ENCODE measurements around the gene TEDC1.
A peak's percentile ranks its signal among the peaks of the same experiment; 100 is the strongest.

TEDC1 gene

GRCh38 chr14:105473033-105473676 is 17.9 kb upstream of the TEDC1 start:
- Histone ChIP-seq H2BK15ac (ENCODE audit: low read depth, poor library complexity, severe bottlenecking) (peak overlapping the region; percentile 28), H4K91ac (ENCODE audit: low read length) (no peak overlapping the region), H2AFZ (ENCODE audit: low read depth, low read length) (no peak overlapping the region), H3K9ac (ENCODE audit: low read length) (no peak overlapping the region), H3K9me3 (ENCODE audit: control insufficient read depth, low read length) (no peaks in the 10 kb centered on the region), H2BK5ac (ENCODE audit: low read depth, low read length, poor library complexity, severe bottlenecking) (no peak overlapping the region), H3K14ac (ENCODE audit: low read length in 2 of 2) (no peak overlapping the region), H3K79me1 (replicated peaks; ENCODE audit: low read length, poor library complexity, severe bottlenecking) (no peaks in the 10 kb centered on the region), H3K4me3 (ENCODE audit: insufficient read depth in 1 of 2, low read depth in 1 of 2, low read length in 2 of 2) (no peak overlapping the region), H3K27me3 (ENCODE audit: control insufficient read depth in 1 of 2, insufficient read depth in 1 of 2, low read length in 2 of 2) (peaks cover 13 to 15% of the 10 kb centered on the region in 2 experiments), H2BK12ac (ENCODE audit: low read length in 2 of 2) (no peak overlapping the region), H2BK120ac (ENCODE audit: low read depth, low read length) (no peak overlapping the region), H3K27ac (ENCODE audit: low read length, poor library complexity, severe bottlenecking) (no peak overlapping the region), H3K36me3 (ENCODE audit: control insufficient read depth in 1 of 2, insufficient read depth in 2 of 2, low read depth in 1 of 2, low read length in 2 of 2) (peaks cover 9 to 41% of the 10 kb centered on the region in 2 experiments), H3K4me1 (ENCODE audit: control insufficient read depth, insufficient read depth, low read depth, low read length) (peaks cover 79% of the 10 kb centered on the region), H3K23ac (ENCODE audit: low read length in 2 of 2) (no peak overlapping the region), H3K4me2 (ENCODE audit: low read length, poor library complexity, severe bottlenecking) (no peak overlapping the region), H2AK5ac (ENCODE audit: low read length, severe bottlenecking) (no peak overlapping the region), H4K8ac (ENCODE audit: low read length) (no peak overlapping the region), H3K4ac (ENCODE audit: low read depth in 1 of 2, low read length in 2 of 2) (no peak overlapping the region), H3K18ac (ENCODE audit: low read depth in 1 of 2, low read length in 2 of 2) (no peak overlapping the region)
- 71% methylated on average over 7 of the region's 7 CpGs for WGBS
- DNase-seq = no peak

- no peak overlapping the region for H4K91ac ChIP-seq (ENCODE audit: low read length)
- no peak overlapping the region for H2AK5ac ChIP-seq (ENCODE audit: low read length, severe bottlenecking)
- H3K18ac ChIP-seq (ENCODE audit: low read depth in 1 of 2, low read length in 2 of 2) = peak overlapping the region in 1 of 2 experiments; percentile 59
- H3K27ac ChIP-seq (ENCODE audit: low read length, poor library complexity, severe bottlenecking) = no peak overlapping the region
- no peak overlapping the region for H3K23ac ChIP-seq (ENCODE audit: low read length in 2 of 2)
- no peak overlapping the region for H2AFZ ChIP-seq (ENCODE audit: low read depth, low read length)
- H3K4me1 ChIP-seq (ENCODE audit: control insufficient read depth, insufficient read depth, low read depth, low read length) = peaks cover 78% of the 10 kb centered on the region
- H3K79me1 ChIP-seq (replicated peaks; ENCODE audit: low read length, poor library complexity, severe bottlenecking) = no peaks in the 10 kb centered on the region
- H2BK15ac ChIP-seq (ENCODE audit: low read depth, poor library complexity, severe bottlenecking) = no peak overlapping the region
- peaks cover 13 to 15% of the 10 kb centered on the region in 2 experiments for H3K27me3 ChIP-seq (ENCODE audit: control insufficient read depth in 1 of 2, insufficient read depth in 1 of 2, low read length in 2 of 2)
- H2BK12ac ChIP-seq (ENCODE audit: low read length in 2 of 2) = peak overlapping the region in 1 of 2 experiments; percentile 45
- H3K9ac ChIP-seq (ENCODE audit: low read length) = peak overlapping the region; percentile 73
- peak overlapping the region; percentile 69 to 76 for H3K4me3 ChIP-seq (ENCODE audit: insufficient read depth in 1 of 2, low read depth in 1 of 2, low read length in 2 of 2)
- peak overlapping the region; percentile 96 for H3K4me2 ChIP-seq (ENCODE audit: low read length, poor library complexity, severe bottlenecking)
- no peak overlapping the region for H2BK120ac ChIP-seq (ENCODE audit: low read depth, low read length)
- H3K9me3 ChIP-seq (ENCODE audit: control insufficient read depth, low read length) = no peaks in the 10 kb centered on the region
- H2BK5ac ChIP-seq (ENCODE audit: low read depth, low read length, poor library complexity, severe bottlenecking) = no peak overlapping the region
- no peak overlapping the region for H3K4ac ChIP-seq (ENCODE audit: low read depth in 1 of 2, low read length in 2 of 2)
- 14% methylated on average over 27 of the region's 60 CpGs for WGBS
- H3K36me3 ChIP-seq (ENCODE audit: control insufficient read depth in 1 of 2, insufficient read depth in 2 of 2, low read depth in 1 of 2, low read length in 2 of 2) = peaks cover 8 to 34% of the 10 kb centered on the region in 2 experiments
- H4K8ac ChIP-seq (ENCODE audit: low read length) = no peak overlapping the region
- no peak overlapping the region for H3K14ac ChIP-seq (ENCODE audit: low read length in 2 of 2)
- peak; percentile 94 for DNase-seq
Measured at GRCh38 chr14:105473677-105474482, 17.2 kb upstream of the TEDC1 start.

GRCh38 chr14:105474483-105475268 is 16.4 kb upstream of the TEDC1 start, which contains the start of gene CRIP2:
Gene CRIP2 (plus strand): TSS chr14:105474821. CDS start chr14:105474863, 42 bp downstream.
- Histone ChIP-seq H2AK5ac (ENCODE audit: low read length, severe bottlenecking) (no peak within 1 kb of the TSS), H3K4me2 (ENCODE audit: low read length, poor library complexity, severe bottlenecking) (peak within 1 kb of the TSS; percentile 96), H2BK120ac (ENCODE audit: low read depth, low read length) (no peak within 1 kb of the TSS), H4K91ac (ENCODE audit: low read length) (peak within 1 kb of the TSS; percentile 69), H3K9ac (ENCODE audit: low read length) (peak within 1 kb of the TSS; percentile 77), H2BK15ac (ENCODE audit: low read depth, poor library complexity, severe bottlenecking) (peak within 1 kb of the TSS; percentile 54), H3K18ac (ENCODE audit: low read depth in 1 of 2, low read length in 2 of 2) (peak within 1 kb of the TSS; percentile 45 to 88), H3K27ac (ENCODE audit: low read length, poor library complexity, severe bottlenecking) (no peak within 1 kb of the TSS), H4K8ac (ENCODE audit: low read length) (peak within 1 kb of the TSS; percentile 43), H3K36me3 (ENCODE audit: control insufficient read depth in 1 of 2, insufficient read depth in 2 of 2, low read depth in 1 of 2, low read length in 2 of 2) (peaks cover 2 to 26% of the 10 kb centered on the region in 2 experiments), H3K23ac (ENCODE audit: low read length in 2 of 2) (peak within 1 kb of the TSS in 1 of 2 experiments; percentile 65), H3K4me3 (ENCODE audit: insufficient read depth in 1 of 2, low read depth in 1 of 2, low read length in 2 of 2) (peak within 1 kb of the TSS; percentile 76 to 77), H2AFZ (ENCODE audit: low read depth, low read length) (peak within 1 kb of the TSS; percentile 57), H2BK5ac (ENCODE audit: low read depth, low read length, poor library complexity, severe bottlenecking) (no peak within 1 kb of the TSS), H3K14ac (ENCODE audit: low read length in 2 of 2) (peak within 1 kb of the TSS in 1 of 2 experiments; percentile 92), H3K79me1 (replicated peaks; ENCODE audit: low read length, poor library complexity, severe bottlenecking) (no peaks in the 10 kb centered on the region), H3K27me3 (ENCODE audit: control insufficient read depth in 1 of 2, insufficient read depth in 1 of 2, low read length in 2 of 2) (peaks cover 15 to 20% of the 10 kb centered on the region in 2 experiments), H3K4me1 (ENCODE audit: control insufficient read depth, insufficient read depth, low read depth, low read length) (peaks cover 77% of the 10 kb centered on the region), H3K9me3 (ENCODE audit: control insufficient read depth, low read length) (no peaks in the 10 kb centered on the region), H2BK12ac (ENCODE audit: low read length in 2 of 2) (peak within 1 kb of the TSS in 1 of 2 experiments; percentile 76), H3K4ac (ENCODE audit: low read depth in 1 of 2, low read length in 2 of 2) (peak within 1 kb of the TSS in 1 of 2 experiments; percentile 57)
- under 1% methylated on average over 66 of the region's 118 CpGs for WGBS
- DNase-seq = peak; percentile 63
